ENCODE results near the gene PMPCA. TPM values are rescaled to one million over a fixed set of nuclear protein-coding genes. Genes with fewer than 3 reads are reported as not detected.

PMPCA gene
- total and polyA plus RNA-seq, 8 donors, result 25.8 to 121 (median 51.3) TPM

DNA sequence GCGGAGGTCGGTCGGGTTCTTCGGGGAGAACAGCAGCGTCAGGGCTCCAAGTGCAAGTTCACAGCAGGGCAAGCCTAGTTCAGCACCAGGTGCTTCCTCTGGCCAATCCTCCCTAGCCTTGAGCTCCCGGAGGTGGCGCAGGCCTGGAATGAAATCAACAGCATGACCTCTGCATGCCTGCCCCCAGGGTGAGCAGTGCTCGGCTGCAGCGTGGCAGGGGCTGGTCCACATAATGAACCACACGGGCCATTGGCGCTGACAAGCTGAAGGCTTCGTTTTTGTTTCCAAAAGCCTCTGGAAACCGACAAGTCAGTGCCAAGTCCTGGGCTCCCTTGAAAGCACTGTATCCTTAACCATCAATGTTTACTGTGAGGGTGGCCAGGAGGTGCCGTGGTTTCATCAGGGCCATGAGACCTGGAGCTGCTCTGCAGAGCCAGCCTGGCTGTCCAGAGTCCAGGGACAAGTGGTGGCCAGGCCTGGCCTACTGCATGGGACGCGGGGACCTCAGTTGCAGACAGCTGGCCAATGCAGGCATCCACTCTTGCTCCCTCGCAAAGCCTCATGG lies 31.3 kb downstream of the PMPCA start:
- no peak for TF ChIP-seq POLR2A (IDR thresholded peaks at IDR 0.05)
- no peak for TF ChIP-seq POLR2AphosphoS5 (IDR thresholded peaks at IDR 0.05)
- TF ChIP-seq, protein P1, sequence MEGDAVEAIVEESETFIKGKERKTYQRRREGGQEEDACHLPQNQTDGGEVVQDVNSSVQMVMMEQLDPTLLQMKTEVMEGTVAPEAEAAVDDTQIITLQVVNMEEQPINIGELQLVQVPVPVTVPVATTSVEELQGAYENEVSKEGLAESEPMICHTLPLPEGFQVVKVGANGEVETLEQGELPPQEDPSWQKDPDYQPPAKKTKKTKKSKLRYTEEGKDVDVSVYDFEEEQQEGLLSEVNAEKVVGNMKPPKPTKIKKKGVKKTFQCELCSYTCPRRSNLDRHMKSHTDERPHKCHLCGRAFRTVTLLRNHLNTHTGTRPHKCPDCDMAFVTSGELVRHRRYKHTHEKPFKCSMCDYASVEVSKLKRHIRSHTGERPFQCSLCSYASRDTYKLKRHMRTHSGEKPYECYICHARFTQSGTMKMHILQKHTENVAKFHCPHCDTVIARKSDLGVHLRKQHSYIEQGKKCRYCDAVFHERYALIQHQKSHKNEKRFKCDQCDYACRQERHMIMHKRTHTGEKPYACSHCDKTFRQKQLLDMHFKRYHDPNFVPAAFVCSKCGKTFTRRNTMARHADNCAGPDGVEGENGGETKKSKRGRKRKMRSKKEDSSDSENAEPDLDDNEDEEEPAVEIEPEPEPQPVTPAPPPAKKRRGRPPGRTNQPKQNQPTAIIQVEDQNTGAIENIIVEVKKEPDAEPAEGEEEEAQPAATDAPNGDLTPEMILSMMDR (IDR thresholded peaks at IDR 0.05), result no peak
- no peak for TF ChIP-seq EP300 (IDR thresholded peaks at IDR 0.05)
- no peak for DNase-seq
- Histone ChIP-seq H3K27ac (no peak overlapping the region), H3K4me1 (peaks cover 24 to 32% (median 31%) of the 10 kb centered on the region in 4 donors), H3K27me3 (no peaks in the 10 kb centered on the region), H3K4me3 (no peak overlapping the region), H3K9me3 (no peaks in the 10 kb centered on the region), H3K36me3 (peaks cover 55 to 66% (median 64%) of the 10 kb centered on the region in 4 donors)
- intact Hi-C loops (cut with DNase I; ENCODE audit: low total_unique reads), result no loop called here
- WGBS, 5 donors, result 72 to 83% (median 76%) methylated on average over 15 to 17 of the region's 17 CpGs

DNA sequence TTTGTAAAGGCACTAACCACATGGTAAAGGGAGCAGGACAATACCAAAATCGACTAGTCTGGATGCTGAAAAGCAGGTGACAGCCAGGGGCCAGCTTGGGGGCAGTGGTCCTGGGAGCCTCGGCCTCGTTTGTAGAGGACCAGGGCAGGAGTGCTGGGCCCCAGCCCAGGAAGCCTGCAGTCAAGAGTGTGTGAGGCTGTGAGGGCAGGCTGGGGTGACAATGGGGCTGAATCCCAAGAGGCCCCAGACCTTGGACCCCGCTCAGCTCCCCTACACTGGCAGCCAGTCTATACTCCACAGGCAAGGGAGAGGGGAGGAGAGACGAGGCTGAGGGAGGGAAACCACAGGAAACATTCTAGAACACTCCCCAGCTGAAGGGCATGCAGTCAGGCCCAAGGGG lies 31.8 kb downstream of the PMPCA start:
- intact Hi-C loops (cut with DNase I; ENCODE audit: low total_unique reads), result no loop called here
- Histone ChIP-seq H3K36me3 (peaks cover 60 to 71% (median 69%) of the 10 kb centered on the region in 4 donors), H3K9me3 (no peaks in the 10 kb centered on the region), H3K4me3 (no peak overlapping the region), H3K27me3 (no peaks in the 10 kb centered on the region), H3K4me1 (peaks cover 19 to 28% (median 26%) of the 10 kb centered on the region in 4 donors), H3K27ac (no peak overlapping the region)
- DNase-seq, result no peak
- TF ChIP-seq EP300 (IDR thresholded peaks at IDR 0.05) (no peak), POLR2A (IDR thresholded peaks at IDR 0.05) (no peak), POLR2AphosphoS5 (IDR thresholded peaks at IDR 0.05) (no peak)
- TF ChIP-seq, protein P1 (IDR thresholded peaks at IDR 0.05), result no peak
- WGBS, 5 donors, result 77 to 82% (median 79%) methylated on average over 5 of the region's 5 CpGs

DNA sequence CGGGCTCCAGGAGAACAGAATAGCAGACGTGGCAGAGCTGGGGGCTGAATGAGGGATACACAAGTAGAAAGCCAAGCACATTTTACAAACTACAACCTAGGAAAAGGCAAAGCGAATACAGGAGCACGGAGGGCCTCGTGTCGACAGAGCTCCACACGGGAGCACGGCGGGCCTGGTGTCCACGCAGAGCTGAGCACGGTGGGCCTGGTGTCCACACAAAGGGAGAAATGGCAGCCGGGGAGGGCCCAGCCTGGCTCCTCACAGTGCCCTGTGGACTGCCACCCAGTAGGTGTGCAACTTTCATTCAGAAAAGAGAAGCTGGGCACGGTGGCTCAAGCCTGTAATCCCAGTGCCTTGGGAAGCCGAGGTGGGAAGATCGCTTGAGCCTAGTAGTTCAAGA lies 32.6 kb downstream of the PMPCA start:
- intact Hi-C loops (cut with DNase I; ENCODE audit: low total_unique reads), result no loop called here
- Histone ChIP-seq H3K27ac (no peak overlapping the region), H3K4me3 (no peak overlapping the region), H3K9me3 (no peaks in the 10 kb centered on the region), H3K36me3 (peaks cover 67 to 79% (median 77%) of the 10 kb centered on the region in 4 donors), H3K27me3 (no peaks in the 10 kb centered on the region), H3K4me1 (peaks cover 11 to 20% (median 18%) of the 10 kb centered on the region in 4 donors)
- WGBS, 5 donors, result 88 to 95% (median 93%) methylated on average over 14 to 15 of the region's 15 CpGs
- TF ChIP-seq POLR2AphosphoS5 (IDR thresholded peaks at IDR 0.05), result no peak
- no peak for TF ChIP-seq POLR2A (IDR thresholded peaks at IDR 0.05)
- TF ChIP-seq, protein P1 (IDR thresholded peaks at IDR 0.05), result no peak
- no peak for TF ChIP-seq EP300 (IDR thresholded peaks at IDR 0.05)
- DNase-seq, result no peak

DNA sequence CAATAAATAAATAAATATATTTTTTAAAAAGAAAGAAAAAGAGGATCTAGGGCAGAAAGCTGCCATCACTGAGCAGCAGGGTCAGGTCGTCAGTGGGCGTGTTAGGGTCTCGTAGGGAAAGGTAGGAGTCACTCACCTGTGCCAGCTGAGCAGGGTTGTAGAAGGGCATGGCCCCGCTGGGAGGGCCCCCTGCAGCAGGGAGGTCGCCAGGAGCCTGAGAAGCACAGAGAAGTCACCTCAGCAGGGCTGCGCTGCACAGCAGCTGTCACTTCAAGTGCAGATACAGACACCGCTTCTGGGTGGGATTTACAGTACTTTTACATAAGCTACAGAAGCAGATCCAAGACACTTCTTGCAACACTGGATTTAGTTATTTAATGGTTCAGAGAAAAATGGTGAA lies 33.2 kb downstream of the PMPCA start:
- no peak for DNase-seq
- H3K27ac ChIP-seq, result no peak overlapping the region
- no peaks in the 10 kb centered on the region for H3K9me3 ChIP-seq
- H3K4me3 ChIP-seq, result no peak overlapping the region
- TF ChIP-seq POLR2AphosphoS5 (IDR thresholded peaks at IDR 0.05), result no peak
- no peak for TF ChIP-seq EP300 (IDR thresholded peaks at IDR 0.05)
- WGBS, 5 donors, result 89 to 95% (median 90%) methylated on average over 7 of the region's 7 CpGs
- no peaks in the 10 kb centered on the region for H3K27me3 ChIP-seq
- H3K36me3 ChIP-seq, result peaks cover 72 to 85% (median 83%) of the 10 kb centered on the region in 4 donors
- intact Hi-C loops (cut with DNase I; ENCODE audit: low total_unique reads), result no loop called here
- peaks cover 5 to 14% (median 12%) of the 10 kb centered on the region in 4 donors for H3K4me1 ChIP-seq

DNA sequence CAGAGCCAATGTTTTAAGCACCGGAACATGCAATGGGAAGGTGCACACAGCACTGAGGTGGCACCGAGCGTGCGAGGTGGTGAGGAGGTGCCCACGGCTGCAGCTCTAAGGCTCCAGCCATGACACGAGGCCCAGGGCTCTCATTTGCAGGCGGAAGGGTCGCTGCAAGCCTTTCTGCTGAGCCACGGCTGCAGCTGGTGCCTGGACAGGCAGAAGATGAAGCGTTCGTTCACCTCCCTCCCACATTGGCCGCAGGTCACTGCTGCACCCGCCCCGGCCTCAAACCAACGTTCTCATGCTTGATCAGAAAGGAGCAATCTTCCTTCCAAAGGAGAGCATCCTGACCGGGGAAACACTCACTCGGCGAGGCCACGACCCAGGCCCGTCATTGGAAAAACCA lies 33.6 kb downstream of the PMPCA start:
- intact Hi-C loops (cut with DNase I; ENCODE audit: low total_unique reads), result no loop called here
- WGBS, 5 donors, result 85 to 93% (median 90%) methylated on average over 20 of the region's 20 CpGs

More for the DNA sequence above, 33.6 kb downstream of the PMPCA start:
- Histone ChIP-seq H3K27ac (no peak overlapping the region), H3K4me1 (peaks cover 5 to 10% (median 7%) of the 10 kb centered on the region in 4 donors), H3K9me3 (no peaks in the 10 kb centered on the region), H3K36me3 (peaks cover 77 to 89% (median 87%) of the 10 kb centered on the region in 4 donors), H3K27me3 (no peaks in the 10 kb centered on the region), H3K4me3 (no peak overlapping the region)
- DNase-seq, result no peak
- no peak for TF ChIP-seq POLR2AphosphoS5 (IDR thresholded peaks at IDR 0.05)
- TF ChIP-seq EP300 (IDR thresholded peaks at IDR 0.05), result no peak
- no peak for TF ChIP-seq POLR2A (IDR thresholded peaks at IDR 0.05)
- TF ChIP-seq, protein P1 (IDR thresholded peaks at IDR 0.05), result no peak
